GM23338 (cell line): Measurements from ENCODE around the gene OTUD4. TPM values are rescaled to one million over a fixed set of nuclear protein-coding genes. Genes with fewer than 3 reads are reported as not detected.

ENCODE experiments used
- ATAC-seq: fragments of 200-7000 bp; cut with Tn5 transposase; 3 replicates; pipeline ENCODE4 v1.9.1; 2020
- DNase-seq: peaks from one replicate; pipeline ENCODE4 v3.0.0-alpha.2; 2015; ENCODE audit warnings: low spot score
- H2AFZ ChIP-seq: fragments of 200-600 bp; sonication (generic); 2 replicates; pipeline ENCODE4 v1.8.0; 2016; ENCODE audit warnings: antibody characterized with exemption, mild to moderate bottlenecking, moderate library complexity
- H3F3A ChIP-seq: fragments of 200-600 bp; sonication (generic); replicated peaks from 2 replicates; pipeline ENCODE4 v1.8.0; 2017; ENCODE audit warnings: antibody characterized with exemption, mixed run types, low read depth
- H3K27ac ChIP-seq: fragments of 200-600 bp; sonication (generic); 2 replicates; pipeline ENCODE4 v1.6.1; 2016; ENCODE audit warnings: low read depth
- H3K27me3 ChIP-seq: fragments of 200-600 bp; sonication (generic); 2 replicates; pipeline ENCODE4 v1.8.0; 2016; ENCODE audit warnings: mild to moderate bottlenecking, mixed run types, moderate library complexity; ENCODE audit not compliant: insufficient read depth
- H3K36me3 ChIP-seq: fragments of 200-600 bp; sonication (generic); 2 replicates; pipeline ENCODE4 v1.8.0; 2016; ENCODE audit warnings: mild to moderate bottlenecking; ENCODE audit not compliant: insufficient read depth
- H3K4me1 ChIP-seq: fragments of 200-600 bp; sonication (generic); 2 replicates; pipeline ENCODE4 v1.8.0; 2016; ENCODE audit warnings: mild to moderate bottlenecking, moderate library complexity; ENCODE audit not compliant: insufficient read depth
- H3K4me2 ChIP-seq: fragments of 200-600 bp; sonication (generic); 2 replicates; pipeline ENCODE4 v1.7.1; 2017; ENCODE audit warnings: mixed run types
- H3K4me3 ChIP-seq: fragments of 200-600 bp; sonication (generic); 2 replicates; pipeline ENCODE4 v1.6.1; 2016; ENCODE audit warnings: mixed run types
- H3K79me2 ChIP-seq: fragments of 200-600 bp; sonication (generic); replicated peaks from 2 replicates; pipeline ENCODE4 v1.8.0; 2017; ENCODE audit warnings: mild to moderate bottlenecking; ENCODE audit not compliant: insufficient read depth
- H3K9me2 ChIP-seq: fragments of 200-600 bp; sonication (generic); 2 replicates; pipeline ENCODE4 v1.8.0; 2017; ENCODE audit not compliant: insufficient read depth
- H4K20me1 ChIP-seq: fragments of 200-600 bp; sonication (generic); replicated peaks from 2 replicates; pipeline ENCODE4 v1.8.0; 2017; ENCODE audit warnings: mild to moderate bottlenecking; ENCODE audit not compliant: insufficient read depth
- H3K27ac Mint-ChIP-seq: 2 replicates; pipeline ENCODE4 v1.8.0; 2020; ENCODE audit warnings: inconsistent platforms, mild to moderate bottlenecking, moderate library complexity, mixed read lengths
- H3K27me3 Mint-ChIP-seq: 3 replicates; pipeline ENCODE4 v1.8.0; 2022; ENCODE audit warnings: low read depth, mild to moderate bottlenecking, moderate library complexity, mixed read lengths, inconsistent platforms; ENCODE audit not compliant: insufficient read depth, poor library complexity
- H3K36me3 Mint-ChIP-seq: 3 replicates; pipeline ENCODE4 v1.8.0; 2021; ENCODE audit warnings: low read depth, mild to moderate bottlenecking, inconsistent platforms, moderate library complexity, mixed read lengths
- H3K4me1 Mint-ChIP-seq: 3 replicates; pipeline ENCODE4 v1.8.0; 2020; ENCODE audit warnings: mild to moderate bottlenecking, inconsistent platforms, mixed read lengths
- H3K4me3 Mint-ChIP-seq: 3 replicates; pipeline ENCODE4 v1.8.0; 2021; ENCODE audit warnings: moderate library complexity, mild to moderate bottlenecking, inconsistent platforms, mixed read lengths
- H3K9me3 Mint-ChIP-seq: 3 replicates; pipeline ENCODE4 v1.8.0; 2020; ENCODE audit warnings: moderate library complexity, mild to moderate bottlenecking, inconsistent platforms, mixed read lengths
- CREB1 ChIP-seq: fragments of 250-450 bp; sonication (Bioruptor Pico); IDR thresholded peaks from 2 replicates; pipeline ENCODE4 v1.5.0; 2020; ENCODE audit warnings: low read depth, mild to moderate bottlenecking, moderate library complexity
- CTCF ChIP-seq, 2 experiments: fragments of 200-600 bp in 1 of 2; sonication (generic) in 1 of 2; conservative IDR thresholded peaks; 2 replicates each; pipeline versions ENCODE4 v1.5.1 to v1.6.1; 2016 to 2017; ENCODE audit warnings: antibody characterized with exemption in 2 of 2, low read depth in 2 of 2, mild to moderate bottlenecking in 2 of 2, moderate library complexity in 1 of 2
- EZH2 ChIP-seq: fragments of 200-600 bp; sonication (generic); IDR thresholded peaks from one replicate; pipeline ENCODE4 v1.8.0; 2017; ENCODE audit warnings: antibody characterized with exemption, mild to moderate bottlenecking, low read depth; ENCODE audit not compliant: unreplicated experiment
- NANOG ChIP-seq: IDR thresholded peaks from 2 replicates; pipeline ENCODE4 v1.6.1; 2016; ENCODE audit warnings: antibody characterized with exemption, borderline replicate concordance
- POLR2AphosphoS5 ChIP-seq: IDR thresholded peaks from 2 replicates; pipeline ENCODE4 v1.6.1; 2016; ENCODE audit warnings: antibody characterized with exemption, low read depth
- STAT1 ChIP-seq: IDR thresholded peaks from one replicate; pipeline ENCODE4 v1.6.1; 2016; ENCODE audit warnings: antibody characterized with exemption; ENCODE audit not compliant: unreplicated experiment
- ZNF114 ChIP-seq: fragments of 250-450 bp; sonication (Bioruptor Pico); IDR thresholded peaks from 2 replicates; pipeline ENCODE4 v1.5.0; 2020; ENCODE audit warnings: mild to moderate bottlenecking, moderate library complexity
- polyA plus RNA-seq: library from polyadenylated mRNA; unstranded; fragments of >200 nt; fragmentation: Nextera tagmentation; extraction: Ambion mirVana; gene quantifications from 2 replicates; pipeline ENCODE4 v1.2.1, GENCODE V29; 2016
- total RNA-seq: library from RNA; depleted of rRNA; stranded (reverse); fragments of >200 nt; shearing (Covaris generic); gene quantifications from 2 replicates; pipeline ENCODE4 v1.2.3, GENCODE V29; 2014
- TF ChIP-seq, protein P1 (sequence below): IDR thresholded peaks from one replicate; pipeline ENCODE4 v1.6.1; 2018; ENCODE audit warnings: antibody characterized with exemption; ENCODE audit not compliant: unreplicated experiment
- TF ChIP-seq, protein P2 (sequence below): fragments of 250-450 bp; sonication (Bioruptor Pico); IDR thresholded peaks from 2 replicates; pipeline ENCODE4 v1.5.0; 2020; ENCODE audit warnings: mild to moderate bottlenecking, moderate library complexity

Gene OTUD4
- total and polyA plus RNA-seq, 2 experiments from 2014 or later = 17.9 to 53.2 TPM

DNA sequence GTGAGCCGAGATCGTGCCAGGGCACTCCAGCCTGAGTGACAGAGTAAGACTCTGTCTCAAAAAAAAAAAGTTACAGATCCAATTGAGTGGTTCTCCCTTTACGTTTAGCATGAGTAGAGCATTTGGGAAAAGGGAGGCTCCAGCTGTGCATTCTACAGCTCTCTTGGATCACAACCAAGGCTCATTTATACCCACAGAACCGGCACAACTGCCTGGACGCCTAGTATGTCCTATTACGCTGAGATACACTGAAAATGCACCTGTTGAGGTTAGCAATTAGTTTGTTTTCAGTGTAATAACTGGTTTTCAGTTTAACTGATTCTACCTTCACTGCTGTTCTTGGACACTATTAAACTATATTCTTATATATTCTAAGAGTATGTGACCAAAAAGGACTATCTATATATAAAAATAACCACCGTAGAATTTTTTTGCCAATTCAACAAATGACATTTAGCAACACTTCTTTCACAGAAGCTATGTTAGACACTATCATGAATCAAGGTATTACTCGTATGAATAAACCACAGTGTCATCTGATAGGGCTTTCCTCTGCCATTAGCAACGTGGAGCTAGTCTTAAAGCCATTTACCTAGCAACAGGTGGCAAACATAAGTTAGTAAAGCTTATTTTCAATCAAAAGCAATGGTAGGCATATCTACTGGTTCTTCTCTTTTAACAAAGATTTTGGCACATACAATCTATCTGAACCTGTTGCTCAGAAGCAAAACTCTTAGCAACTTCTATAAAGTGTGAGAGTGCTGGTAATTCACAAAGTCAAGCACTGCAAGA is 3.6 kb downstream of the OTUD4 start (continued):
- TF ChIP-seq CTCF (conservative IDR thresholded peaks at IDR 0.05; ENCODE audit: low read depth in 2 of 2) = no peak
- no peak for TF ChIP-seq STAT1
- no peak for TF ChIP-seq EZH2
- TF ChIP-seq POLR2AphosphoS5 = no peak
- TF ChIP-seq, protein P1, sequence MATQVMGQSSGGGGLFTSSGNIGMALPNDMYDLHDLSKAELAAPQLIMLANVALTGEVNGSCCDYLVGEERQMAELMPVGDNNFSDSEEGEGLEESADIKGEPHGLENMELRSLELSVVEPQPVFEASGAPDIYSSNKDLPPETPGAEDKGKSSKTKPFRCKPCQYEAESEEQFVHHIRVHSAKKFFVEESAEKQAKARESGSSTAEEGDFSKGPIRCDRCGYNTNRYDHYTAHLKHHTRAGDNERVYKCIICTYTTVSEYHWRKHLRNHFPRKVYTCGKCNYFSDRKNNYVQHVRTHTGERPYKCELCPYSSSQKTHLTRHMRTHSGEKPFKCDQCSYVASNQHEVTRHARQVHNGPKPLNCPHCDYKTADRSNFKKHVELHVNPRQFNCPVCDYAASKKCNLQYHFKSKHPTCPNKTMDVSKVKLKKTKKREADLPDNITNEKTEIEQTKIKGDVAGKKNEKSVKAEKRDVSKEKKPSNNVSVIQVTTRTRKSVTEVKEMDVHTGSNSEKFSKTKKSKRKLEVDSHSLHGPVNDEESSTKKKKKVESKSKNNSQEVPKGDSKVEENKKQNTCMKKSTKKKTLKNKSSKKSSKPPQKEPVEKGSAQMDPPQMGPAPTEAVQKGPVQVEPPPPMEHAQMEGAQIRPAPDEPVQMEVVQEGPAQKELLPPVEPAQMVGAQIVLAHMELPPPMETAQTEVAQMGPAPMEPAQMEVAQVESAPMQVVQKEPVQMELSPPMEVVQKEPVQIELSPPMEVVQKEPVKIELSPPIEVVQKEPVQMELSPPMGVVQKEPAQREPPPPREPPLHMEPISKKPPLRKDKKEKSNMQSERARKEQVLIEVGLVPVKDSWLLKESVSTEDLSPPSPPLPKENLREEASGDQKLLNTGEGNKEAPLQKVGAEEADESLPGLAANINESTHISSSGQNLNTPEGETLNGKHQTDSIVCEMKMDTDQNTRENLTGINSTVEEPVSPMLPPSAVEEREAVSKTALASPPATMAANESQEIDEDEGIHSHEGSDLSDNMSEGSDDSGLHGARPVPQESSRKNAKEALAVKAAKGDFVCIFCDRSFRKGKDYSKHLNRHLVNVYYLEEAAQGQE = no peak
- TF ChIP-seq ZNF114 = no peak

DNA sequence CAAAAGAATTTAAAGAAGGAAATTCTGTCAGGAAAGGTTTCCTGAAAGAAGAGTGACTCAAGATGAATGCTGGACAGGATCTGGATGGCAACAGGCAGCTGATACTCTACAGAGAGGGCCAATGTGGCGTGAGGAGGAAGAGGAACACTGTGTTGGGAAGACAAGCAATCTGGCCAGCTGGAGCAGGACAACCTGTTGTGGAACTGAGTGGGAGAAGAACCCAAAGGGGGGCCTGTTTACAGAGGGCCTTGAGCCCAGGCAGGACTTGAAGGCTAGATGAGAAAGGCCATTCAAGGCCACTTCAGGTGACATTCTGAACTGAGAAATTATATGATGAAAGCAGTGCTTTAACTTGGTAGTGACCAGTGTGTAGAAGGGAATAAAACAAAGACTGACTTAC is 8.5 kb downstream of the OTUD4 start:
- Histone ChIP-seq H3K27ac (no peak overlapping the region), H3K4me1 (peaks cover under 1% of the 10 kb centered on the region; the same call in 1 of the 2 replicates), H3K4me3 (no peak overlapping the region), H3F3A (no peaks in the 10 kb centered on the region), H3K9me2 (no peaks in the 10 kb centered on the region), H4K20me1 (peaks cover 37% of the 10 kb centered on the region), H3K79me2 (peaks cover 98% of the 10 kb centered on the region), H3K27me3 (no peaks in the 10 kb centered on the region), H3K36me3 (peaks cover 16% of the 10 kb centered on the region; the same call in 1 of the 2 replicates), H2AFZ (no peak overlapping the region), H3K4me2 (no peak overlapping the region)
- Mint-ChIP-seq H3K27me3 (peaks cover 4% of the 10 kb centered on the region), H3K27ac (no peak overlapping the region), H3K4me3 (no peak overlapping the region), H3K9me3 (no peaks in the 10 kb centered on the region), H3K36me3 (peaks cover 47% of the 10 kb centered on the region), H3K4me1 (no peaks in the 10 kb centered on the region)
- no peak for ATAC-seq
- no peak for DNase-seq
- TF ChIP-seq CREB1 (CRISPR knock-in tag) (no peak), CTCF (conservative IDR thresholded peaks at IDR 0.05; ENCODE audit: low read depth in 2 of 2) (no peak), NANOG (no peak)
- TF ChIP-seq, protein P2, sequence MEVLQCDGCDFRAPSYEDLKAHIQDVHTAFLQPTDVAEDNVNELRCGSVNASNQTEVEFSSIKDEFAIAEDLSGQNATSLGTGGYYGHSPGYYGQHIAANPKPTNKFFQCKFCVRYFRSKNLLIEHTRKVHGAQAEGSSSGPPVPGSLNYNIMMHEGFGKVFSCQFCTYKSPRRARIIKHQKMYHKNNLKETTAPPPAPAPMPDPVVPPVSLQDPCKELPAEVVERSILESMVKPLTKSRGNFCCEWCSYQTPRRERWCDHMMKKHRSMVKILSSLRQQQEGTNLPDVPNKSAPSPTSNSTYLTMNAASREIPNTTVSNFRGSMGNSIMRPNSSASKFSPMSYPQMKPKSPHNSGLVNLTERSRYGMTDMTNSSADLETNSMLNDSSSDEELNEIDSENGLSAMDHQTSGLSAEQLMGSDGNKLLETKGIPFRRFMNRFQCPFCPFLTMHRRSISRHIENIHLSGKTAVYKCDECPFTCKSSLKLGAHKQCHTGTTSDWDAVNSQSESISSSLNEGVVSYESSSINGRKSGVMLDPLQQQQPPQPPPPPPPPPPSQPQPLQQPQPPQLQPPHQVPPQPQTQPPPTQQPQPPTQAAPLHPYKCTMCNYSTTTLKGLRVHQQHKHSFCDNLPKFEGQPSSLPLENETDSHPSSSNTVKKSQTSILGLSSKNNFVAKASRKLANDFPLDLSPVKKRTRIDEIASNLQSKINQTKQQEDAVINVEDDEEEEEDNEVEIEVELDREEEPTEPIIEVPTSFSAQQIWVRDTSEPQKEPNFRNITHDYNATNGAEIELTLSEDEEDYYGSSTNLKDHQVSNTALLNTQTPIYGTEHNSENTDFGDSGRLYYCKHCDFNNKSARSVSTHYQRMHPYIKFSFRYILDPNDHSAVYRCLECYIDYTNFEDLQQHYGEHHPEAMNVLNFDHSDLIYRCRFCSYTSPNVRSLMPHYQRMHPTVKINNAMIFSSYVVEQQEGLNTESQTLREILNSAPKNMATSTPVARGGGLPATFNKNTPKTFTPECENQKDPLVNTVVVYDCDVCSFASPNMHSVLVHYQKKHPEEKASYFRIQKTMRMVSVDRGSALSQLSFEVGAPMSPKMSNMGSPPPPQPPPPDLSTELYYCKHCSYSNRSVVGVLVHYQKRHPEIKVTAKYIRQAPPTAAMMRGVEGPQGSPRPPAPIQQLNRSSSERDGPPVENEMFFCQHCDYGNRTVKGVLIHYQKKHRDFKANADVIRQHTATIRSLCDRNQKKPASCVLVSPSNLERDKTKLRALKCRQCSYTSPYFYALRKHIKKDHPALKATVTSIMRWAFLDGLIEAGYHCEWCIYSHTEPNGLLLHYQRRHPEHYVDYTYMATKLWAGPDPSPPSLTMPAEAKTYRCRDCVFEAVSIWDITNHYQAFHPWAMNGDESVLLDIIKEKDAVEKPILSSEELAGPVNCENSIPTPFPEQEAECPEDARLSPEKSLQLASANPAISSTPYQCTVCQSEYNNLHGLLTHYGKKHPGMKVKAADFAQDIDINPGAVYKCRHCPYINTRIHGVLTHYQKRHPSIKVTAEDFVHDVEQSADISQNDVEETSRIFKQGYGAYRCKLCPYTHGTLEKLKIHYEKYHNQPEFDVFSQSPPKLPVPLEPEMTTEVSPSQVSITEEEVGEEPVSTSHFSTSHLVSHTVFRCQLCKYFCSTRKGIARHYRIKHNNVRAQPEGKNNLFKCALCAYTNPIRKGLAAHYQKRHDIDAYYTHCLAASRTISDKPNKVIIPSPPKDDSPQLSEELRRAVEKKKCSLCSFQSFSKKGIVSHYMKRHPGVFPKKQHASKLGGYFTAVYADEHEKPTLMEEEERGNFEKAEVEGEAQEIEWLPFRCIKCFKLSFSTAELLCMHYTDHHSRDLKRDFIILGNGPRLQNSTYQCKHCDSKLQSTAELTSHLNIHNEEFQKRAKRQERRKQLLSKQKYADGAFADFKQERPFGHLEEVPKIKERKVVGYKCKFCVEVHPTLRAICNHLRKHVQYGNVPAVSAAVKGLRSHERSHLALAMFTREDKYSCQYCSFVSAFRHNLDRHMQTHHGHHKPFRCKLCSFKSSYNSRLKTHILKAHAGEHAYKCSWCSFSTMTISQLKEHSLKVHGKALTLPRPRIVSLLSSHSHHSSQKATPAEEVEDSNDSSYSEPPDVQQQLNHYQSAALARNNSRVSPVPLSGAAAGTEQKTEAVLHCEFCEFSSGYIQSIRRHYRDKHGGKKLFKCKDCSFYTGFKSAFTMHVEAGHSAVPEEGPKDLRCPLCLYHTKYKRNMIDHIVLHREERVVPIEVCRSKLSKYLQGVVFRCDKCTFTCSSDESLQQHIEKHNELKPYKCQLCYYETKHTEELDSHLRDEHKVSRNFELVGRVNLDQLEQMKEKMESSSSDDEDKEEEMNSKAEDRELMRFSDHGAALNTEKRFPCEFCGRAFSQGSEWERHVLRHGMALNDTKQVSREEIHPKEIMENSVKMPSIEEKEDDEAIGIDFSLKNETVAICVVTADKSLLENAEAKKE = no peak
